Measurements from ENCODE around the gene ACP6. TPM values are rescaled to one million over a fixed set of nuclear protein-coding genes. Genes with fewer than 3 reads are reported as not detected.
A peak's percentile ranks its signal among the peaks of the same experiment; 100 is the strongest.

ACP6 gene
- total RNA-seq, 2 donors from 2014 or later, result 13.2 to 24.7 TPM

GRCh38 chr1:147625362-147625995 is 44.8 kb downstream of the ACP6 start:
- ATAC-seq (no peak), DNase-seq (no peak)
- intact Hi-C loops (cut with DNase I), result no loop called here
- TF ChIP-seq, protein P1, sequence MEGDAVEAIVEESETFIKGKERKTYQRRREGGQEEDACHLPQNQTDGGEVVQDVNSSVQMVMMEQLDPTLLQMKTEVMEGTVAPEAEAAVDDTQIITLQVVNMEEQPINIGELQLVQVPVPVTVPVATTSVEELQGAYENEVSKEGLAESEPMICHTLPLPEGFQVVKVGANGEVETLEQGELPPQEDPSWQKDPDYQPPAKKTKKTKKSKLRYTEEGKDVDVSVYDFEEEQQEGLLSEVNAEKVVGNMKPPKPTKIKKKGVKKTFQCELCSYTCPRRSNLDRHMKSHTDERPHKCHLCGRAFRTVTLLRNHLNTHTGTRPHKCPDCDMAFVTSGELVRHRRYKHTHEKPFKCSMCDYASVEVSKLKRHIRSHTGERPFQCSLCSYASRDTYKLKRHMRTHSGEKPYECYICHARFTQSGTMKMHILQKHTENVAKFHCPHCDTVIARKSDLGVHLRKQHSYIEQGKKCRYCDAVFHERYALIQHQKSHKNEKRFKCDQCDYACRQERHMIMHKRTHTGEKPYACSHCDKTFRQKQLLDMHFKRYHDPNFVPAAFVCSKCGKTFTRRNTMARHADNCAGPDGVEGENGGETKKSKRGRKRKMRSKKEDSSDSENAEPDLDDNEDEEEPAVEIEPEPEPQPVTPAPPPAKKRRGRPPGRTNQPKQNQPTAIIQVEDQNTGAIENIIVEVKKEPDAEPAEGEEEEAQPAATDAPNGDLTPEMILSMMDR (IDR thresholded peaks at IDR 0.05), result no peak
- TF ChIP-seq POLR2A (IDR thresholded peaks at IDR 0.05), result no peak
- Histone ChIP-seq H3K36me3 (replicated peaks in 1 of 2; ENCODE audit: insufficient read depth in 1 of 2, low read depth in 2 of 2) (no peaks in the 10 kb centered on the region), H3K27me3 (no peaks in the 10 kb centered on the region), H3K9me3 (no peaks in the 10 kb centered on the region), H3K27ac (no peak overlapping the region), H3K4me3 (no peak overlapping the region), H3K4me1 (no peaks in the 10 kb centered on the region)
- WGBS, 2 donors, result 59 to 65% methylated on average over 7 of the region's 7 CpGs

GRCh38 chr1:147624529-147624928 is 45.8 kb downstream of the ACP6 start:
- H3K27ac ChIP-seq, result no peak overlapping the region
- ATAC-seq, result no peak
- H3K9me3 ChIP-seq, result no peaks in the 10 kb centered on the region
- no peak for DNase-seq
- no peaks in the 10 kb centered on the region for H3K4me1 ChIP-seq
- no peak overlapping the region for H3K4me3 ChIP-seq
- no peaks in the 10 kb centered on the region for H3K27me3 ChIP-seq
- WGBS, 2 donors, result 88 to 97% methylated on average over 6 to 7 of the region's 8 CpGs
- no peak for TF ChIP-seq POLR2A (IDR thresholded peaks at IDR 0.05)
- TF ChIP-seq, protein P1 (IDR thresholded peaks at IDR 0.05), result no peak
- intact Hi-C loops (cut with DNase I), result loop anchor here (5.0 kb wide), 1 partner anchor 107 kb away; no protein-coding TSS in a partner anchor
- peaks cover 0 to 3% of the 10 kb centered on the region in 2 donors for H3K36me3 ChIP-seq (replicated peaks in 1 of 2; ENCODE audit: insufficient read depth in 1 of 2, low read depth in 2 of 2)

GRCh38 chr1:147624011-147624410 is 46.3 kb downstream of the ACP6 start:
- ATAC-seq (no peak), DNase-seq (no peak)
- intact Hi-C loops (cut with DNase I), result loop anchor here (5.0 kb wide), 1 partner anchor 107 kb away; no protein-coding TSS in a partner anchor
- TF ChIP-seq, protein P1 (IDR thresholded peaks at IDR 0.05), result no peak
- no peak for TF ChIP-seq POLR2A (IDR thresholded peaks at IDR 0.05)
- WGBS, 2 donors, result 82 to 90% methylated on average over 5 to 8 of the region's 8 CpGs
- Histone ChIP-seq H3K27me3 (no peaks in the 10 kb centered on the region), H3K27ac (no peak overlapping the region), H3K9me3 (no peaks in the 10 kb centered on the region), H3K36me3 (replicated peaks in 1 of 2; ENCODE audit: insufficient read depth in 1 of 2, low read depth in 2 of 2) (peaks cover 0 to 5% of the 10 kb centered on the region in 2 donors), H3K4me3 (no peak overlapping the region), H3K4me1 (no peaks in the 10 kb centered on the region)

GRCh38 chr1:147622731-147623130 is 47.6 kb downstream of the ACP6 start:
- Histone ChIP-seq H3K4me3 (no peak overlapping the region), H3K27ac (no peak overlapping the region), H3K36me3 (replicated peaks in 1 of 2; ENCODE audit: insufficient read depth in 1 of 2, low read depth in 2 of 2) (peaks cover 0 to 9% of the 10 kb centered on the region in 2 donors), H3K27me3 (no peaks in the 10 kb centered on the region), H3K9me3 (no peaks in the 10 kb centered on the region), H3K4me1 (no peaks in the 10 kb centered on the region)
- TF ChIP-seq POLR2A (IDR thresholded peaks at IDR 0.05), result no peak
- TF ChIP-seq, protein P1 (IDR thresholded peaks at IDR 0.05), result no peak
- ATAC-seq (no peak), DNase-seq (no peak)
- intact Hi-C loops (cut with DNase I), result loop anchor here (5.0 kb wide), 1 partner anchor 105 kb away; no protein-coding TSS in a partner anchor
- 74 to 83% methylated on average over 2 of the region's 2 CpGs for WGBS, 2 donors

GRCh38 chr1:147620543-147620942 is 49.8 kb downstream of the ACP6 start:
- H3K36me3 ChIP-seq (replicated peaks in 1 of 2; ENCODE audit: insufficient read depth in 1 of 2, low read depth in 2 of 2), result peaks cover 0 to 12% of the 10 kb centered on the region in 2 donors
- ATAC-seq (peak; percentile 56), DNase-seq (peak in 2 of 4 donors; percentile 31 to 34)
- H3K27ac ChIP-seq, result no peak overlapping the region
- 67 to 91% methylated on average over 5 to 12 of the region's 12 CpGs for WGBS, 2 donors
- H3K9me3 ChIP-seq, result no peaks in the 10 kb centered on the region
- H3K4me3 ChIP-seq, result no peak overlapping the region
- intact Hi-C loops (cut with DNase I), result loop anchor here (5.0 kb wide), 1 partner anchor 103 kb away; no protein-coding TSS in a partner anchor
- H3K4me1 ChIP-seq, result no peaks in the 10 kb centered on the region
- TF ChIP-seq, protein P1 (IDR thresholded peaks at IDR 0.05), result no peak
- TF ChIP-seq POLR2A (IDR thresholded peaks at IDR 0.05), result no peak
- no peaks in the 10 kb centered on the region for H3K27me3 ChIP-seq

Measured in body of pancreas (tissue), 4 donors.